A549 (cell line): ENCODE results near the gene TXNL4A. TPM values are rescaled to one million over a fixed set of nuclear protein-coding genes. Genes with fewer than 3 reads are reported as not detected.

Experiments
- ATAC-seq, 2 experiments: fragments of 200-7000 bp in 1 of 2; fragments of >200 bp in 1 of 2; cut with Nextera tagmentation in 1 of 2; cut with Tn5 transposase in 1 of 2; 3 replicates each; pipeline versions ENCODE4 v1.8.0 to v1.9.1; 2018 to 2020; ENCODE audit warnings: mild to moderate bottlenecking in 1 of 2, moderate library complexity in 1 of 2
- CTCF ChIA-PET: fragments of 300-600 bp; sonication (Branson Sonifier 250); formaldehyde crosslinking; extraction: SDS; loops from one replicate; lab custom pipeline; 2021; ENCODE audit warnings: antibody characterized with exemption, inconsistent platforms; lab: Yijun Ruan, JAX
- POLR2A ChIA-PET: fragments of 350-600 bp; formaldehyde crosslinking; extraction: SDS; loops from one replicate; lab custom pipeline; 2021; ENCODE audit warnings: antibody characterized with exemption, inconsistent platforms; lab: Yijun Ruan, JAX
- DNase-seq, 2 experiments: peaks; one replicate each; pipeline versions ENCODE4 v3.0.0 to v3.0.0-alpha.2; 2011 to 2016; ENCODE audit warnings: low read depth in 1 of 2, low spot score in 1 of 2
- FAIRE-seq: peaks from 2 replicates; lab custom pipeline; 2011; peaks lifted over from hg19 to GRCh38; lab: Jason Lieb, UNC
- H3K27ac ChIP-seq, 2 experiments: fragments of >200 bp; sonication (Bioruptor Twin); formaldehyde crosslinking; 3 replicates each; pipeline ENCODE4 v1.5.1; 2016 to 2017
- H3K4me1 ChIP-seq: fragments of >200 bp; sonication (Bioruptor Twin); formaldehyde crosslinking; 3 replicates; pipeline ENCODE4 v1.6.1; 2016
- H3K4me2 ChIP-seq: fragments of >200 bp; sonication (Bioruptor Twin); formaldehyde crosslinking; 3 replicates; pipeline ENCODE4 v1.6.1; 2016
- H3K4me3 ChIP-seq: fragments of >200 bp; sonication (Bioruptor Twin); formaldehyde crosslinking; 3 replicates; pipeline ENCODE4 v1.5.1; 2016
- H3K9me3 ChIP-seq: fragments of >200 bp; sonication (Bioruptor Twin); formaldehyde crosslinking; 3 replicates; pipeline ENCODE4 v1.6.1; 2016
- BCL3 ChIP-seq: fragments of >200 bp; sonication (Bioruptor Twin); formaldehyde crosslinking; IDR thresholded peaks from 3 replicates; pipeline ENCODE4 v1.6.1; 2016
- CBX2 ChIP-seq: fragments of 200-600 bp; sonication (generic); IDR thresholded peaks from 2 replicates; pipeline ENCODE4 v1.6.1; 2016; ENCODE audit warnings: low read depth, mild to moderate bottlenecking, borderline replicate concordance
- CHD4 ChIP-seq: fragments of 200-600 bp; sonication (generic); IDR thresholded peaks from 2 replicates; pipeline ENCODE4 v1.6.1; 2016; ENCODE audit warnings: antibody characterized with exemption, mild to moderate bottlenecking, borderline replicate concordance
- CTCF ChIP-seq: fragments of >200 bp; sonication (Bioruptor Twin); formaldehyde crosslinking; IDR thresholded peaks from 3 replicates; pipeline ENCODE4 v1.5.1; 2016
- E2F6 ChIP-seq: IDR thresholded peaks from 2 replicates; pipeline ENCODE4 v1.6.1; 2012; ENCODE audit warnings: low read depth, borderline replicate concordance
- EHF ChIP-seq: fragments of 250-450 bp; sonication (Bioruptor Pico); IDR thresholded peaks from 2 replicates; pipeline ENCODE4 v1.5.0; 2020; ENCODE audit warnings: mild to moderate bottlenecking
- EHMT2 ChIP-seq: fragments of 200-600 bp; sonication (generic); IDR thresholded peaks from 2 replicates; pipeline ENCODE4 v1.6.1; 2016; ENCODE audit warnings: antibody characterized with exemption, low read depth, mild to moderate bottlenecking, moderate library complexity
- ESRRA ChIP-seq: fragments of 150-350 bp; IDR thresholded peaks from 2 replicates; pipeline ENCODE4 v1.6.1; 2014; ENCODE audit warnings: mild to moderate bottlenecking, low read length, borderline replicate concordance
- HDAC2 ChIP-seq: fragments of 200-600 bp; sonication (generic); IDR thresholded peaks from 2 replicates; pipeline ENCODE4 v1.6.1; 2016
- HMGXB4 ChIP-seq: fragments of 250-450 bp; sonication (Bioruptor Pico); IDR thresholded peaks from 2 replicates; pipeline ENCODE4 v1.5.0; 2021; ENCODE audit warnings: mild to moderate bottlenecking, moderate library complexity, borderline replicate concordance
- JUNB ChIP-seq: fragments of >200 bp; sonication (Bioruptor Twin); formaldehyde crosslinking; IDR thresholded peaks from 2 replicates; pipeline ENCODE4 v1.6.1; 2016
- KDM1A ChIP-seq: fragments of 200-600 bp; sonication (generic); IDR thresholded peaks from 2 replicates; pipeline ENCODE4 v1.6.1; 2016; ENCODE audit warnings: low read depth, mild to moderate bottlenecking
- KDM5A ChIP-seq: fragments of 200-600 bp; sonication (generic); IDR thresholded peaks from 2 replicates; pipeline ENCODE4 v1.6.1; 2016; ENCODE audit warnings: antibody characterized with exemption, mild to moderate bottlenecking
- MAFK ChIP-seq: fragments of 450-650 bp; IDR thresholded peaks from 2 replicates; pipeline ENCODE4 v1.6.1; 2014; ENCODE audit not compliant: partially characterized antibody
- POLR2AphosphoS2 ChIP-seq: conservative IDR thresholded peaks from 2 replicates; pipeline ENCODE4 v1.6.1; 2012; ENCODE audit warnings: low read length, improper control_type of control experiment, inconsistent platforms
- RARB ChIP-seq: fragments of 250-450 bp; sonication (Bioruptor Pico); IDR thresholded peaks from 2 replicates; pipeline ENCODE4 v1.8.0; 2021; ENCODE audit warnings: mild to moderate bottlenecking, moderate library complexity
- RCOR1 ChIP-seq: fragments of 150-350 bp; IDR thresholded peaks from 2 replicates; pipeline ENCODE4 v1.6.1; 2014; ENCODE audit warnings: antibody characterized with exemption, low read length, low read depth
- REST ChIP-seq: fragments of 200-600 bp; sonication (generic); IDR thresholded peaks from 2 replicates; pipeline ENCODE4 v1.6.1; 2016; ENCODE audit warnings: antibody characterized with exemption, mild to moderate bottlenecking, moderate library complexity
- SREBF2 ChIP-seq: fragments of 450-650 bp; IDR thresholded peaks from 2 replicates; pipeline ENCODE4 v1.6.1; 2014; ENCODE audit warnings: mild to moderate bottlenecking, moderate library complexity
- ZNF302 ChIP-seq: fragments of 250-450 bp; sonication (Bioruptor Pico); IDR thresholded peaks from 2 replicates; pipeline ENCODE4 v1.9.0; 2021; ENCODE audit warnings: inconsistent platforms, mild to moderate bottlenecking, moderate library complexity
- ZSCAN20 ChIP-seq: fragments of 250-450 bp; sonication (Bioruptor Pico); IDR thresholded peaks from 2 replicates; pipeline ENCODE4 v1.8.0; 2022; ENCODE audit warnings: mild to moderate bottlenecking, moderate library complexity
- WGBS: methylation state at CpG from one replicate; pipeline ENCODE4 v1.1.6; 2017; ENCODE audit errors: missing lambda C conversion rate; 5-methylcytosine and 5-hydroxymethylcytosine counted together
- polyA plus RNA-seq, 4 experiments: library from polyadenylated mRNA; depleted of rRNA in 3 of 4; stranded (reverse); fragments of >200 nt; fragmentation: RNase III in 1 of 4; extraction: RNeasy Plus Mini Kit Qiagen cat#74134 plus additional on column Dnase treatment in 1 of 4; gene quantifications; 2 replicates in 3 of 4; 3 replicates in 1 of 4; pipeline ENCODE4 v1.2.3, GENCODE V29; 2011 to 2017

The TXNL4A gene
- polyA plus RNA-seq, 2 of the 4 experiments (the other 2 are of a cell fraction): 99.6 to 139 TPM

GRCh38 chr18:79935499-79935898 is 52.9 kb downstream of the TXNL4A start (continued):
- TF ChIP-seq HMGXB4 (CRISPR knock-in tag): no peak
- TF ChIP-seq ZSCAN20 (CRISPR knock-in tag): no peak
- TF ChIP-seq REST: no peak
- no peak for TF ChIP-seq KDM1A
- TF ChIP-seq BCL3: no peak

GRCh38 chr18:79935098-79935480 is 53.3 kb downstream of the TXNL4A start:
- FAIRE-seq (no peak), ATAC-seq (no peak), DNase-seq (no peak)
- POLR2A ChIA-PET: no interaction called here
- peaks cover 26% of the 10 kb centered on the region for H3K9me3 ChIP-seq
- TF ChIP-seq MAFK: no peak
- no peak for TF ChIP-seq EHF (CRISPR knock-in tag)
- TF ChIP-seq SREBF2: no peak
- TF ChIP-seq RARB (CRISPR knock-in tag): no peak
- TF ChIP-seq HDAC2: no peak
- TF ChIP-seq CHD4: no peak
- no peak for TF ChIP-seq HMGXB4 (CRISPR knock-in tag)
- no peak for TF ChIP-seq ZNF302 (CRISPR knock-in tag)
- no peak for TF ChIP-seq EHMT2
- TF ChIP-seq POLR2AphosphoS2: no peak
- no peak for TF ChIP-seq RCOR1
- no peak for TF ChIP-seq KDM1A
- TF ChIP-seq ESRRA: no peak
- no peak for TF ChIP-seq CTCF
- no peak for TF ChIP-seq CBX2
- TF ChIP-seq JUNB: no peak
- TF ChIP-seq KDM5A: no peak
- no peak for TF ChIP-seq E2F6
- no peak overlapping the region for H3K4me2 ChIP-seq
- H3K27ac ChIP-seq: no peak overlapping the region
- H3K4me1 ChIP-seq: no peaks in the 10 kb centered on the region
- H3K4me3 ChIP-seq: no peak overlapping the region
- WGBS: 71% methylated on average over 4 of the region's 5 CpGs
- CTCF ChIA-PET: no interaction called here
